IMR-90 (cell line): Measurements from ENCODE around the gene ACLY. TPM values are rescaled to one million over a fixed set of nuclear protein-coding genes. Genes with fewer than 3 reads are reported as not detected.

Source experiments
- ATAC-seq: fragments of 200-7000 bp; cut with Tn5 transposase; 2 replicates; pipeline ENCODE4 v1.9.1; 2020; ENCODE audit warnings: low read depth, mild to moderate bottlenecking, moderate library complexity
- BruUV-seq: library from RNA; stranded (reverse); fragments of 400-500 nt; replicated peaks from 2 replicates; lab custom pipeline; 2021; lab: Mats Ljungman, UMichigan
- CTCF ChIA-PET: fragments of 300-600 bp; formaldehyde crosslinking; extraction: SDS; loops from one replicate; lab custom pipeline; 2021; ENCODE audit warnings: antibody characterized with exemption; lab: Yijun Ruan, JAX
- POLR2A ChIA-PET: fragments of 300-600 bp; sonication (Branson Sonifier 250); formaldehyde crosslinking; loops from one replicate; lab custom pipeline; 2022; ENCODE audit warnings: antibody characterized with exemption; ENCODE audit not compliant: unreplicated experiment; lab: Charles Lee
- DNase-seq: peaks from one replicate; pipeline ENCODE4 v3.0.0; 2013
- H2AFZ ChIP-seq: replicated peaks from 2 replicates; pipeline ENCODE3; 2013; ENCODE audit warnings: low read length, mild to moderate bottlenecking; ENCODE audit not compliant: poor library complexity
- H2AK5ac ChIP-seq: 2 replicates; pipeline ENCODE4 v1.6.1; 2013; ENCODE audit warnings: low read depth, low read length, inconsistent platforms
- H2AK9ac ChIP-seq: replicated peaks from 2 replicates; pipeline ENCODE3; 2013; ENCODE audit warnings: mild to moderate bottlenecking, low read depth, low read length, moderate library complexity; ENCODE audit not compliant: poor library complexity
- H2BK120ac ChIP-seq: 2 replicates; pipeline ENCODE4 v1.6.1; 2013; ENCODE audit warnings: low read depth, low read length, inconsistent platforms
- H2BK15ac ChIP-seq: 3 replicates; pipeline ENCODE4 v1.6.1; 2013; ENCODE audit warnings: low read depth, low read length, inconsistent platforms
- H2BK20ac ChIP-seq: 2 replicates; pipeline ENCODE4 v1.6.1; 2013; ENCODE audit warnings: low read depth, mild to moderate bottlenecking, inconsistent platforms, low read length, moderate library complexity
- H2BK5ac ChIP-seq: 2 replicates; pipeline ENCODE4 v1.6.1; 2013; ENCODE audit warnings: mild to moderate bottlenecking, low read depth, low read length, inconsistent platforms; ENCODE audit not compliant: poor library complexity, severe bottlenecking
- H3K14ac ChIP-seq: replicated peaks from 2 replicates; pipeline ENCODE4 v1.6.1; 2013; ENCODE audit warnings: low read depth, low read length, inconsistent platforms
- H3K18ac ChIP-seq: 2 replicates; pipeline ENCODE4 v1.6.1; 2013; ENCODE audit warnings: low read depth, low read length, control low read depth
- H3K23ac ChIP-seq: 2 replicates; pipeline ENCODE4 v1.6.1; 2013; ENCODE audit warnings: low read depth, low read length, inconsistent platforms
- H3K27ac ChIP-seq: 2 replicates; pipeline ENCODE4 v1.5.1; 2013; ENCODE audit warnings: mild to moderate bottlenecking, control low read depth, low read length; ENCODE audit not compliant: insufficient read depth
- H3K27me3 ChIP-seq: 2 replicates; pipeline ENCODE4 v1.6.1; 2013; ENCODE audit warnings: low read length; ENCODE audit not compliant: control insufficient read depth, insufficient read depth
- H3K36me3 ChIP-seq: 2 replicates; pipeline ENCODE4 v1.6.1; 2013; ENCODE audit warnings: low read length, mixed read lengths; ENCODE audit not compliant: control insufficient read depth, insufficient read depth
- H3K4ac ChIP-seq: 2 replicates; pipeline ENCODE4 v1.6.1; 2013; ENCODE audit warnings: low read depth, low read length, inconsistent platforms
- H3K4me1 ChIP-seq: 2 replicates; pipeline ENCODE4 v1.6.1; 2013; ENCODE audit warnings: low read length, mixed read lengths; ENCODE audit not compliant: control insufficient read depth, insufficient read depth
- H3K4me2 ChIP-seq: 2 replicates; pipeline ENCODE4 v1.6.1; 2013; ENCODE audit warnings: low read depth, mild to moderate bottlenecking, control low read depth, low read length, moderate library complexity
- H3K4me3 ChIP-seq: 2 replicates; pipeline ENCODE4 v1.5.1; 2013; ENCODE audit warnings: low read depth, mild to moderate bottlenecking, control low read depth, low read length, moderate library complexity; ENCODE audit not compliant: insufficient read depth
- H3K56ac ChIP-seq: 2 replicates; pipeline ENCODE4 v1.6.1; 2013; ENCODE audit warnings: low read length, inconsistent platforms; ENCODE audit not compliant: insufficient read depth; ENCODE audit errors: extremely low read depth
- H3K79me1 ChIP-seq, 2 experiments: 2 replicates each; pipeline ENCODE4 v1.6.1; 2013; ENCODE audit warnings: low read length in 2 of 2, inconsistent platforms in 1 of 2, low read depth in 1 of 2
- H3K9ac ChIP-seq: 2 replicates; pipeline ENCODE4 v1.6.1; 2013; ENCODE audit warnings: low read depth, low read length, control low read depth
- H3K9me1 ChIP-seq: 2 replicates; pipeline ENCODE4 v1.6.1; 2013; ENCODE audit warnings: low read length, inconsistent platforms; ENCODE audit not compliant: insufficient read depth
- H3K9me3 ChIP-seq: 2 replicates; pipeline ENCODE4 v1.6.1; 2013; ENCODE audit warnings: low read length; ENCODE audit not compliant: control insufficient read depth, insufficient read depth
- H4K20me1 ChIP-seq: 2 replicates; pipeline ENCODE4 v1.6.1; 2013; ENCODE audit warnings: low read length, inconsistent platforms; ENCODE audit not compliant: insufficient read depth
- H4K5ac ChIP-seq: 2 replicates; pipeline ENCODE4 v1.6.1; 2013; ENCODE audit warnings: mild to moderate bottlenecking, low read depth, low read length, control low read depth
- H4K8ac ChIP-seq, 2 experiments: 2 replicates each; pipeline ENCODE4 v1.6.1; 2013; ENCODE audit warnings: low read depth in 2 of 2, low read length in 2 of 2, control low read depth in 1 of 2, inconsistent platforms in 1 of 2
- H4K91ac ChIP-seq: 2 replicates; pipeline ENCODE4 v1.6.1; 2013; ENCODE audit warnings: low read depth, low read length, inconsistent platforms; ENCODE audit not compliant: insufficient read depth
- BHLHE40 ChIP-seq: fragments of 150-350 bp; IDR thresholded peaks from 2 replicates; pipeline ENCODE4 v1.6.1; 2016; ENCODE audit warnings: mild to moderate bottlenecking, low read depth, low read length
- CEBPB ChIP-seq: IDR thresholded peaks from 2 replicates; pipeline ENCODE4 v1.6.1; 2012; ENCODE audit warnings: low read depth, low read length, improper control_type of control experiment
- CHD1 ChIP-seq: IDR thresholded peaks from 2 replicates; pipeline ENCODE4 v1.6.1; 2012; ENCODE audit warnings: low read depth, low read length, improper control_type of control experiment
- MXI1 ChIP-seq: IDR thresholded peaks from 2 replicates; pipeline ENCODE4 v1.6.1; 2012; ENCODE audit warnings: low read depth, mild to moderate bottlenecking, low read length, moderate library complexity, borderline replicate concordance
- NFE2L2 ChIP-seq: fragments of 150-350 bp; IDR thresholded peaks from 2 replicates; pipeline ENCODE4 v1.6.1; 2016; ENCODE audit warnings: low read depth, mild to moderate bottlenecking, low read length
- RFX5 ChIP-seq: IDR thresholded peaks from 2 replicates; pipeline ENCODE4 v1.8.0; 2012; ENCODE audit warnings: low read depth, mild to moderate bottlenecking, low read length, moderate library complexity
- SMC3 ChIP-seq: fragments of 150-350 bp; IDR thresholded peaks from 2 replicates; pipeline ENCODE4 v1.6.1; 2016; ENCODE audit warnings: low read depth, mild to moderate bottlenecking, antibody characterized with exemption, low read length, moderate library complexity
- USF2 ChIP-seq: fragments of 150-350 bp; IDR thresholded peaks from 2 replicates; pipeline ENCODE4 v1.6.1; 2017; ENCODE audit warnings: mild to moderate bottlenecking, antibody characterized with exemption, low read length, low read depth
- WGBS, 2 experiments: methylation state at CpG; one replicate each; pipeline versions ENCODE4 v1.1.5 to v1.1.7; 2013; ENCODE audit warnings: missing lambda C conversion rate in 2 of 2; ENCODE audit not compliant: insufficient read length in 1 of 2; ENCODE audit errors: extremely low coverage in 2 of 2; 5-methylcytosine and 5-hydroxymethylcytosine counted together
- dilution Hi-C: fragments of 300-500 bp; cut with HindIII; formaldehyde crosslinking; loops from one replicate; pipeline ENCODE4 v1.14.3; 2018; ENCODE audit warnings: low sequenced_read_pairs; ENCODE audit not compliant: unreplicated experiment
- in situ Hi-C: fragments of 300-500 bp; cut with MboI; formaldehyde crosslinking; loops from 3 replicates; pipeline ENCODE4 v1.14.3; 2019; ENCODE audit warnings: low sequenced_read_pairs, inconsistent platforms, mixed read lengths
- intact Hi-C: fragments of 100-400 bp; cut with micrococcal nuclease; formaldehyde crosslinking; loops from 2 replicates; pipeline ENCODE4 v1.10.0; 2022
- polyA plus RNA-seq, 3 experiments: library from polyadenylated mRNA; depleted of rRNA; stranded (reverse); fragments of >200 nt; gene quantifications; 2 replicates each; pipeline ENCODE4 v1.2.3, GENCODE V29; 2012; ENCODE audit warnings: low replicate concordance in 1 of 3
- total RNA-seq: library from RNA; depleted of rRNA; stranded (reverse); fragments of >200 nt; gene quantifications from 2 replicates; pipeline ENCODE4 v1.2.3, GENCODE V29; 2012

Gene ACLY
- total and polyA plus RNA-seq, 2 of the 4 experiments (the other 2 are of a cell fraction): 167 to 230 TPM

GRCh38 chr17:41896726-41897125, 22.0 kb downstream of the ACLY start:
- Histone ChIP-seq H3K14ac (no peak overlapping the region), H4K8ac (no peak overlapping the region), H3K36me3 (peaks cover 78% of the 10 kb centered on the region), H3K27me3 (no peaks in the 10 kb centered on the region), H3K9me1 (peaks cover 19% of the 10 kb centered on the region), H2AFZ (no peak overlapping the region), H3K9ac (no peak overlapping the region), H3K4ac (no peak overlapping the region), H2BK20ac (no peak overlapping the region), H2BK120ac (no peak overlapping the region), H3K9me3 (no peaks in the 10 kb centered on the region), H4K20me1 (peaks cover 47% of the 10 kb centered on the region), H3K23ac (no peak overlapping the region), H3K4me3 (no peak overlapping the region), H2BK5ac (no peak overlapping the region), H3K18ac (no peak overlapping the region), H4K91ac (no peak overlapping the region), H3K56ac (no peak overlapping the region), H3K4me1 (peaks cover 18% of the 10 kb centered on the region), H3K79me1 (peaks cover 22 to 77% of the 10 kb centered on the region in 2 experiments), H3K27ac (peak overlapping the region; percentile 7; the same call in 1 of the 2 replicates), H4K5ac (no peak overlapping the region), H2AK9ac (no peak overlapping the region), H2BK15ac (no peak overlapping the region), H3K4me2 (no peak overlapping the region), H2AK5ac (no peak overlapping the region)
- ATAC-seq: no peak
- ChIA-PET POLR2A (no interaction called here), CTCF (no interaction called here)
- dilution Hi-C loops (no loop called here), in situ Hi-C loops (no loop called here), intact Hi-C loops (no loop called here)
- no peak for DNase-seq
- 90% methylated on average over 2 of the region's 6 CpGs; no CpG with 5 or more reads in 1 of the 2 experiments for WGBS, 2 experiments
- TF ChIP-seq CEBPB (no peak), NFE2L2 (no peak), RFX5 (no peak), SMC3 (no peak), MXI1 (no peak), USF2 (no peak), BHLHE40 (no peak), CHD1 (no peak)
- no TSS peak for BruUV-seq
